Immature natural killer cell (primary cell): ENCODE results near the gene KIF6. TPM values are rescaled to one million over a fixed set of nuclear protein-coding genes. Genes with fewer than 3 reads are reported as not detected.

Experiments
- DNase-seq, 3 donors: peaks; one replicate each; pipeline ENCODE4 v3.0.0; 2022; ENCODE audit warnings: mixed read lengths in 1 of 3
- H3K27ac Mint-ChIP-seq, 6 donors: one replicate each; pipeline ENCODE4 v1.8.0; 2020; ENCODE audit warnings: mixed read lengths in 6 of 6, mild to moderate bottlenecking in 5 of 6, inconsistent platforms in 4 of 6, moderate library complexity in 3 of 6
- H3K27me3 Mint-ChIP-seq, 3 donors: one replicate each; pipeline ENCODE4 v1.8.0; 2020 to 2021; ENCODE audit warnings: low read depth in 3 of 3, mild to moderate bottlenecking in 3 of 3, mixed read lengths in 3 of 3, moderate library complexity in 3 of 3, inconsistent platforms in 1 of 3
- H3K36me3 Mint-ChIP-seq, 3 donors: one replicate each; pipeline ENCODE4 v1.8.0; 2020; ENCODE audit warnings: mixed read lengths in 3 of 3, inconsistent platforms in 2 of 3, mild to moderate bottlenecking in 2 of 3
- H3K4me1 Mint-ChIP-seq, 2 donors: one replicate each; pipeline ENCODE4 v1.8.0; 2020; ENCODE audit warnings: inconsistent platforms in 2 of 2, mild to moderate bottlenecking in 2 of 2, mixed read lengths in 2 of 2, moderate library complexity in 1 of 2
- H3K4me3 Mint-ChIP-seq, 5 donors: one replicate each; pipeline ENCODE4 v1.8.0; 2020; ENCODE audit warnings: mild to moderate bottlenecking in 5 of 5, mixed read lengths in 5 of 5, inconsistent platforms in 3 of 5, moderate library complexity in 3 of 5
- H3K9me3 Mint-ChIP-seq, 6 donors: one replicate each; pipeline ENCODE4 v1.8.0; 2020; ENCODE audit warnings: mild to moderate bottlenecking in 6 of 6, mixed read lengths in 6 of 6, inconsistent platforms in 4 of 6, moderate library complexity in 3 of 6
- polyA plus RNA-seq, 3 donors: library from polyadenylated mRNA; unstranded; fragments of 300-500 nt; fragmentation: Illumina TruSeq; gene quantifications; one replicate each; pipeline ENCODE4 v1.2.3, GENCODE V29; 2021

Gene KIF6
- polyA plus RNA-seq, 3 donors from 2014 or later = not detected

DNA sequence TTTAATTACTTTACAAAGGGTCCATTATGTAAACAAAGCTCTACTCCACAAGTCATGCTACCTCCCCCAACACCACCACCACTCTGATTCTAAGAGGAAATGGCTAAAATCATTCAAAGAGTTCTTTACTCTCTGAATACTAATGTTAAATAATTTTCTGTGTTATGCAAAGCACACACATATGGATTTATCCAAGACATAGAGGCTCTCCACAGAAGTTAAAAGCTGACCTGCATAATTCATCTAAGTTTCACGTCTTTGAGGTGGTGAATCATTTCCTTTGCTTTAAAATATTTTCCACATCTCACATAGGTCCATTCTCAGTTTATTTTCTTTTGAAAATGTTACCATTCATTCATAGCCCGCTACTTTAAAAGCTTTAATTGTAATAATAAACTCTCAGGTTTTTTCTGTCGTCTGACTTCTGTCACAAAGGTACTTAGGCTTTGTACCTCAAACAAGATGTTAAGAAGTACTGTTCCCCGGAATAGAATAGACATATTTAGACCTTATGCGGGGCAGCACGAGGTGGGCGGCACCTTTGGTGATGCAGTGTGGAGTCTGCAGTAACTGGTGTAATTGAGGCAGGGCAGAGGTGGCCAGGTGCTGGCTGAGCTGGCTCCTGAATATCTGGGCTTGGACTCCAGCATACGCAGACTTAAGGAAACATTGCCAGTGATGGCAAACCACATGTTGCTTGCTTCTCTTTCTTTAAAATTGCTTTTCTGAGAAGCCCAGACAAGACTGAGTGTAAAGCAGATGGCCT lies 55.8 kb downstream of the KIF6 start:
- no peak for DNase-seq
- H3K27me3 Mint-ChIP-seq = peaks cover 0 to 10% (median 0%) of the 10 kb centered on the region in 3 donors
- peaks cover 0 to 4% (median 0%) of the 10 kb centered on the region in 3 donors for H3K36me3 Mint-ChIP-seq
- H3K4me1 Mint-ChIP-seq = no peaks in the 10 kb centered on the region
- no peak overlapping the region for H3K4me3 Mint-ChIP-seq
- H3K27ac Mint-ChIP-seq = no peak overlapping the region
- peaks cover 0 to 13% (median 2%) of the 10 kb centered on the region in 6 donors for H3K9me3 Mint-ChIP-seq

DNA sequence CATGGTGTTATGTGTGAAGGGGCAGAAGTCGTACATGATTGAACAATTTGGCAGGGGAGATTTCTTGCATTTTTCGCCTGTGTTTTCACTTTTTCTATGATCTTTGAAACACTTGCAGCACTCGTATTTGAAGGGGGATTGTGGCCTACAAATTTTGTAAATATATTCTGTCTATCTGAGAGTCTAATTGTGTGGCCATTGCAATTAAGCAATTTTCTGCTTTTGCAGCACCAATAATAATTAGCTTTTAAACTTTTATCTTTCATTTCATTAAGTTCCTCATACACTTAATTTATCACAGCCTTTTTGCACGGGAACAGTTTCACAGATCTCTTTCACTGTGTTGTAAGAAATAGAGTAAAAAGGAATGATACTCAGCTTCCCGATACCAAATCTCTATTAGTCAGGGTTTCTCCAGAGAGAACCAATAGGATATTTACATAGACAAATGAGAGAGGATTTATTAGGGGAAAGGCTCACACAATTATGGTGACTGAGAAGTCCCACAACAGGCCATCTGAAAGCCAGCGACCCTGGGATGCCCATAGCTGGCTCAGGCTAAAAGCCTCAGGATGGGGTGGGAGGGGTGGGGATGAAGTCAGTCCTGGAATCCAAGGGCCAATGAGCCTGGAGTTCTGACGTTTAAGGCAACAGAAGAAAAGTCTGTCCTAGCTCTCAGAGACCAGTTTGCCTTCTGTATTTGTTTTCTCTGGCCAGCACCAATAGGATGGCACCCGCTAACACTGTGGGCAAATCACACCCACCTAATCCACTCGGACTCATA lies 58.3 kb downstream of the KIF6 start:
- no peaks in the 10 kb centered on the region for H3K9me3 Mint-ChIP-seq
- no peaks in the 10 kb centered on the region for H3K36me3 Mint-ChIP-seq
- no peaks in the 10 kb centered on the region for H3K4me1 Mint-ChIP-seq
- peaks cover 0 to 5% (median 2%) of the 10 kb centered on the region in 3 donors for H3K27me3 Mint-ChIP-seq
- DNase-seq = no peak
- no peak overlapping the region for H3K27ac Mint-ChIP-seq
- no peak overlapping the region for H3K4me3 Mint-ChIP-seq

DNA sequence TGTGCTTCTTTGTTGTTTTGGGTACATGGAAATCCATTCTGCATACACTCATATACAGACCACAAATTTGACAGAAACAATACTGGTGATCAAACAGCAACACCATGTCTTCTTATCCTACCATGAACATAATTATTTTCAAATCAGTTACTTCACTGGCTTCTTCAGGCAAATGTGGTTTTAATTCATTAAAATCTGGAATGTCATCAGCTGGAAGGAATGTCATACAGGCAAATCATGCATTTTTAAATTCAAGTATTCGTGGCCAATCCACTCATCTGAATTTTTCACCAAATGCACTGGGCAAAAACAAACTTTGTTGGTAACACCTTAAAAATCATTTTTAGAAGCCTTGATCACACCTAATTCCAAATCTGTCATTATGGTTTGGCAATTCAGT lies 59.3 kb downstream of the KIF6 start:
- Mint-ChIP-seq H3K27ac (no peak overlapping the region), H3K27me3 (peaks cover 0 to 6% (median 2%) of the 10 kb centered on the region in 3 donors)

DNA sequence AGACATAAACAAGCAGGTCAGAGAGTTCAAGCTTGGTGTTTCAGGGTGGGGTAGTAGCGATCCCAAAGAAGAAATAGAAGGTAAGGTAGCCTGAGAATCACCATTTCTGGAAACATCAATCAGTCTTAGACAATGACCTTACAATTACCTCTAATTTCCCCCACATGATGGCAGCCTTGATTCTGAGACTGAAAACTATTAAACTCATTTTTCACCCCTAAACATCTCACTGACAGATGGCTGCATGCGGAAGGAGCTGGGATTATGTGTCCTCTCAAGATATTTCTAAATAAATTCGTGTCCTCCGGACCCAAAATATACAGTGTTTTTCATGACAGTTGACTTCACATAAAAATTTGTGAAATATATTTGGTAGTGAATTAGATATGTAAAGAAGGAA lies 61.0 kb downstream of the KIF6 start:
- no peak for DNase-seq
- no peaks in the 10 kb centered on the region for H3K36me3 Mint-ChIP-seq
- H3K9me3 Mint-ChIP-seq = peaks cover 0 to 3% (median 0%) of the 10 kb centered on the region in 6 donors
- H3K27me3 Mint-ChIP-seq = peaks cover 0 to 6% (median 2%) of the 10 kb centered on the region in 3 donors
- no peak overlapping the region for H3K27ac Mint-ChIP-seq
- no peaks in the 10 kb centered on the region for H3K4me1 Mint-ChIP-seq
- H3K4me3 Mint-ChIP-seq = no peak overlapping the region

More for the DNA sequence above, 59.3 kb downstream of the KIF6 start:
- Mint-ChIP-seq H3K4me3 (no peak overlapping the region), H3K36me3 (no peaks in the 10 kb centered on the region), H3K4me1 (no peaks in the 10 kb centered on the region), H3K9me3 (no peaks in the 10 kb centered on the region)
- DNase-seq = no peak

DNA sequence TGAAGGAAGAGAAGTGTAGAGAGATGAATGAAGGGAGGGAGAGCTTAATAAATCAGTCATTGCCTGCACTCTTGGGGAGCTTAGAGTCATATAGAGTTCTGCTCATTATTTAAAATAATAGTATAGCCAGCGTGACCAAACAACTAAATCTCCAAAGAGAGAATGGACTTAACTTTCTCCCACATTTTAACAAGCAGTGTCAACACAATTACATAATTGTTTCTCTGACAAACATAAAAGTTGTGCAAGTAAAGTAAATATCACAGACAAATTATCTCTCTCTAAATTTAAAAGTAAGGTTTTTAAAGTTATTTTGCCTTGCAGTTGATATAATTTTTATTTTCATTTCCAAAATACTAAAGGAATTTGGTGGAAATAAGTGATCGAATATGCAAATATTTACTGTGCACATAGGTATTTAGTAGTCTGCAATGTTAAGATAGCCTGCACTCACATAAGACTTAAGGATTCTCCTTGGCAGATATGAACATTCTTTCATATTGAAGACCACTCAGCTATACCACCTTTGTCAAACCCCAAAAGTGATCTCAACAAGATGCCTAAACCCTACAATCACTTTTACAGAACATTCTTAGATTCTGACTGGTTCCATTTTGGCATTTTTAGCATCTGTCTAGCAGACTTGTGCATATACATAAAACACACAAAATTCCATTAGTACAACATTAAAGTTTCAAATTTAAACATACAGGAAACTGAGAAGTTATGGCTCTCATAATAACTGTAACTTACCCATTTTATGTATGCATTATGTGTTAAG lies 67.7 kb downstream of the KIF6 start:
- Mint-ChIP-seq H3K27ac (no peak overlapping the region), H3K27me3 (peaks cover 0 to 10% (median 2%) of the 10 kb centered on the region in 3 donors), H3K36me3 (no peaks in the 10 kb centered on the region), H3K9me3 (peaks cover 0 to 3% (median 0%) of the 10 kb centered on the region in 6 donors), H3K4me3 (no peak overlapping the region), H3K4me1 (no peaks in the 10 kb centered on the region)
- DNase-seq = no peak

DNA sequence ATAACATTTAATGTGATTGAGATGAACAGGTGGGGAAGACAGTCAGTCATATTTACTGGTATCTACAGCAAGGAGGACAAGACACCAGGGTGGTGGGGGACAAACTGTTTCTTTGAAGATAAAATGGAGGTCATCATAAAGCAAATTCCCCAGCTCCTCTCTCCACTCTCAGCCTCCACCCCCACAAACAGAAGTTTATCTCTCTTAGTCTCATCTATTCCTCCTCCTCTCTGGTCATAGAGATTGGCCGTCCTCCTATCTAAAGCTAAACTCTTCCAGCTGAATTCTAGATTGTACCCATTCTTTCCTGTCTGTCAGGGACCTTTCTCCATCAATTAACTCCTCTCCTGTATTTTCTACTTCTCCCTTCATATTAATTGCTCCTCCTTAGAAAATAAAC lies 71.1 kb downstream of the KIF6 start:
- no peak for DNase-seq
- Mint-ChIP-seq H3K4me1 (no peaks in the 10 kb centered on the region), H3K27me3 (peaks cover 0 to 8% (median 5%) of the 10 kb centered on the region in 3 donors), H3K9me3 (no peaks in the 10 kb centered on the region), H3K4me3 (no peak overlapping the region), H3K27ac (no peak overlapping the region), H3K36me3 (no peaks in the 10 kb centered on the region)

DNA sequence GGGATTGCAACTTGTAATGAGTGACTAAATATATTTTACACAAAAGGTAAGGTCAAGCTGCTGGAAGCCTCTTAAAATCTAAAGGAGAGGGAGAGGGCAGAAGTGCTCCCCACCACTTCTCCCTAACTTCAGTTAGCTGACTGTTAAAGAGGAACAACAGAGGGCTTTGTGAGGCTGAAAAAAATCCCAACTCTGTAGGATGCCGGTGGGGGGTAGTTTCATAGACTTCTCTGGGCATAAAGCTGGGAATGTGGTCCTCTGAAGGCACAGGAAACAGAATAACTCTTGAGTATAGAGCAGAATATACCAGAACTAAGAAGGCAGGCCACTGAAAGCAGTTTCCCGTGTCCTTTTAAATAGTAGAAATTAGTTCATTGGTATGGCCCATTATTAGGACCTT lies 71.6 kb downstream of the KIF6 start:
- DNase-seq = no peak
- Mint-ChIP-seq H3K27me3 (peaks cover 0 to 8% (median 5%) of the 10 kb centered on the region in 3 donors), H3K4me1 (no peaks in the 10 kb centered on the region), H3K36me3 (no peaks in the 10 kb centered on the region), H3K4me3 (no peak overlapping the region), H3K9me3 (no peaks in the 10 kb centered on the region), H3K27ac (no peak overlapping the region)

DNA sequence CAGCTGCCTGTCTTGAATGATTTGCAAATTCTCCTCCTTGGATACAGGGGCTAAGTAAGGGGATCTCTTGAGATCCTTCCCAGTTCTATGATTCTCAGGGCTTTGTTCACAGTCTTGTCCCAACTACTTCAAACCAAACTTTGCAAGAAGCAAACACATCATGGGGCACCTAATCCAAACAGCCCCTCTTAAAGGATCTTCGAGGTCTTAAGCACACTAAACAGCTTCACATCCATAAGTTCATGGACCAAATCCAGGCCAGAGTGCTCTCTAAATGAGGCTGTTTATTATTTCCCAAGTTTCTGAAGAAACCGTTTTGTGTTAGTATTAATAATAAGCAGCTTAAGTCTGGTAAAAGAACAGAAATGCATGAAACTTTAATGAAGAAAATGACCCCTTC lies 75.2 kb downstream of the KIF6 start:
- H3K36me3 Mint-ChIP-seq = no peaks in the 10 kb centered on the region
- no peaks in the 10 kb centered on the region for H3K4me1 Mint-ChIP-seq
- no peak overlapping the region for H3K4me3 Mint-ChIP-seq
- H3K9me3 Mint-ChIP-seq = no peaks in the 10 kb centered on the region
- DNase-seq = no peak
- H3K27me3 Mint-ChIP-seq = peaks cover 2 to 8% (median 5%) of the 10 kb centered on the region in 3 donors
- no peak overlapping the region for H3K27ac Mint-ChIP-seq

DNA sequence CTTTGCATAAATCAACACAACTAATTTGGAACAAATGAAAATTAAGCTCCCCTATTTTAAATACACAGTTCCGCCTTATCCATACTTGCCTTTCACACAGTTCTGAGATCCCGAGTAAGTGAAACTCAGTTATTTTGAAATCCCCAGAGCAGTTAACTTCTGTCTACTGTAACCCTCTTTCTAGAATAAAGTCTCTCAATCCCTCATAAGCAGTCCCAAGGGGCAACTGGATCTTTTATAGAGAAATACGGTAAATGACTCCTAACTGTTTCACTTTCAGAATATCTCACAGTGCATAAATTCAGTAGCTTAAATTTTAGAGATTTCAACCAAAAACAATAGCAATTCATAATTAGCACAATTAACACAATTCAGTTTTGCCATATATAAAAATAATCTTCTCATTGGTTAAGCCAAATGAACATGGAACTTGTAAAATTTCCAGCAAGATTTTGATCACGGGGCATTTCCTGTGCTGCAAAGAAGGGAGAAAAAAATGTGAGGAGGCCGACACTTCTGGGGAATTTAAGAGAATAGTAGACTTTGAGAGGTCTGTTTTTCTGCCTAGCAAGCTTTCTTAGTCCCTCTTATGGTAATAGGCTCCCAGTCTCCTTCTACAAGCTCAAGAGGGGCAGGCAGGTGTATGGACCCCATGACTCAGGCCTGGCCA lies 78.3 kb downstream of the KIF6 start:
- H3K9me3 Mint-ChIP-seq = no peaks in the 10 kb centered on the region
- H3K4me1 Mint-ChIP-seq = no peaks in the 10 kb centered on the region
- no peak for DNase-seq
- H3K27ac Mint-ChIP-seq = no peak overlapping the region
- H3K27me3 Mint-ChIP-seq = peaks cover 2 to 13% (median 7%) of the 10 kb centered on the region in 3 donors
- H3K36me3 Mint-ChIP-seq = no peaks in the 10 kb centered on the region
- no peak overlapping the region for H3K4me3 Mint-ChIP-seq

DNA sequence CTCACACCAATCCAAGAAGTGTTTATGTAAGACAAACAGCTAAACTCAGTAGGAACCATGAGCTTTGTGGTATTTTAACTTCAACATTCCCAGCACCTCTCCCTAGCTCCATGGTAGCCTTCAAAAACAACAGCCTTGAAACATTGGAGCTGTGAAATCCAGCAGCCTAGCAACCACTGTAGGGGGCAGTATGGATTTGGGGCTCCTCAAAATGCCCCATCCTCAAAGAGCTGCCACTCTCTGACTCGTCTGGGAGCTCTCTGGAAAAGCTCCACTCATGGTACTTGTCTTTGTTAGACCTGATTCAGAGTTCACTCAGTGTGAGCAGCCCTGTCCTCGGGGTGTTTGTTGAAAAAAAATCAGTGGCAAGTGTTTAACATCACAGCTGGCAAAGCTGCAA lies 82.9 kb downstream of the KIF6 start:
- peaks cover under 1 to 11% (median 5%) of the 10 kb centered on the region in 3 donors for H3K27me3 Mint-ChIP-seq
- no peak for DNase-seq
- H3K9me3 Mint-ChIP-seq = no peaks in the 10 kb centered on the region
- no peak overlapping the region for H3K27ac Mint-ChIP-seq
- no peaks in the 10 kb centered on the region for H3K4me1 Mint-ChIP-seq
- no peak overlapping the region for H3K4me3 Mint-ChIP-seq
- no peaks in the 10 kb centered on the region for H3K36me3 Mint-ChIP-seq

DNA sequence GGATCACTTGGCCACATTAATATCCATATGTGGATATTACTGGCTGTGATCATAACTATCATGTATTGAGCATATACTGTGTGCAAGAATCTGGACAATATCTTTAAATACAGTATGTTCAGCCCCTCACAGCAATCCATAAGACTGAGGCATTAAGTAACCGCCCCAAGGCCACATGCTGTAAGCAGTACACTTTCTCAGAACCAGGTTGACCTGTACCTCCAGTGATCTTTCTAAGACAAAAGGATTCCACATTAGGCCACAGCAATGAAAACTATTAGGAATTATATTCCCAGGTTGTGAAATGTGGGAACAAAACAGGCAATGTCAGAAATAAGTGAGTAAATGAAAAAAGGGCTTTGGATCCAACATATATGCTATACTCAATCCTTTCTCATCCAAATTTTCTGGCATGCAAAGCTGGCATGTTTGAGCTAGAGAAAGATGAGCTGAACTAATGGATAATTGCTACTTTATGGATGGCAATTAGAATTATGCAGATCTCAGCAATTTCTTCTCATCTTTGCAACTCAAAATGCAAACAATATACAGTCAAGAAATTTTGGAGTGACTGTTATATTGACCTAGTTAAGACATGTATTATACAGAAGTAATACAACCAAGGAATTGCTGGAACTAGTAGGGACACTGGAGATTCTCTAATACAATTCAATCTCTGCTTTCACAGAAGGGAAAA lies 86.9 kb downstream of the KIF6 start:
- DNase-seq = no peak
- Mint-ChIP-seq H3K4me3 (no peak overlapping the region), H3K9me3 (peaks cover 0 to 2% (median 0%) of the 10 kb centered on the region in 6 donors), H3K36me3 (no peaks in the 10 kb centered on the region), H3K27me3 (peaks cover 2 to 5% (median 3%) of the 10 kb centered on the region in 3 donors), H3K4me1 (no peaks in the 10 kb centered on the region), H3K27ac (no peak overlapping the region)

DNA sequence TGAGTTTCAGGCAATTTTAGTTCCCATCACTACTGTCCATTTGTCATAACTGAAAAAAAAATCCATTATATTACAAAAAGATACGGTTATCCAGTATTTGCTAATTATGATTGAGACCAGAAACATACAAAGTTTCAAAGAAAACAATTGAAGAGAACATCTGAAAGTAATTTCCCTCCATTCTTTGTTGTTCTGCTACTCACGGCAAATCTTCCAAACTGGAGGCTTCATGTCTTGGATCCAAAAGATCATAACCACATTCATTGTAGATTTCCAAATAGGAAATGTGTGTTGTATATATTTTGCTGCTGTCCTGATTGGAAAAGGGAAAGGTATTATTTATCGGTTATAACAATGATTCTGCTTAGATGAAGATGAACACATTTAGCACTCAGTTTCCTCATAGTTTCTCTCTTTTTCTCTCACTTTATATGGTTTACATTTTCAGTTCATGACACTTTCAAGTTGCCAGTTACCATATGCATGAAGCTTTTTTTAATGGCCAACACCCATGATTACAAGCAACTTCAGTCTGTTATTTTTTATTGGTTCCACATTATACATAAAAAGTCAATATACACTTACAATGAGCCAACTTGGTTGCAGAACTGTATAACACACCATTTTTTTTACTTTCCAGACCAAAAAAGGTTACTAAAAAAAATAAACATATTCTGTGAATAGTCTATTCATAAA lies 90.4 kb downstream of the KIF6 start:
- Mint-ChIP-seq H3K36me3 (no peaks in the 10 kb centered on the region), H3K4me1 (no peaks in the 10 kb centered on the region), H3K27ac (no peak overlapping the region), H3K4me3 (no peak overlapping the region), H3K27me3 (peaks cover 0 to 3% (median 2%) of the 10 kb centered on the region in 3 donors), H3K9me3 (peaks cover 0 to 2% (median 0%) of the 10 kb centered on the region in 6 donors)
- DNase-seq = no peak
